Thyroid gland (tissue), 4 donors: ENCODE results near the gene LYPD6.

ENCODE experiments used
- CTCF ChIP-seq, 6 experiments: fragments of 200-600 bp in 3 of 6; fragments of 450-650 bp in 3 of 6; sonication (generic) in 3 of 6; IDR thresholded peaks; one replicate each; pipeline ENCODE4 v1.5.1; 2016 to 2019; ENCODE audit warnings: antibody characterized with exemption in 6 of 6, mild to moderate bottlenecking in 2 of 6, inconsistent platforms in 1 of 6, moderate library complexity in 1 of 6
- POLR2A ChIP-seq, 2 donors: fragments of 450-650 bp; IDR thresholded peaks; one replicate each; pipeline ENCODE4 v1.6.1; 2017; ENCODE audit warnings: antibody characterized with exemption in 2 of 2, mild to moderate bottlenecking in 2 of 2, moderate library complexity in 1 of 2

DNA sequence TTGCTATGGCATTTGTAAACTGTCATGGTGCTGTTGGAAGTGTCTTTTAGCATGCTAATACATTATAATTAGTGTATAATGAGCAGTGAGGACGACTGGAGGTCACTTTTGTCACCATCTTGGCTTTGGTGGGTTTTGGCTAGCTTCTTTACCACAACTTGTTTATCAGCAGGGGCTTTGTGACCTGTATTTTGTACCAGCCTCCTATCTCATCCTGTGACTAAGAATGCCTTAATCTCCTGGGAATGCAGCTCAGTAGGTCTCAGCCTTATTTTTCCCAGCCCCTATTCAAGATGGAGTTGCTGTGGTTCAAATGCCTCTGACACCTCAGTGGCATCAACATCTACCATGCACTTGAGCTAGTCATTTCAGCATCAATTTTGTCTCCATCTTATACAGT lies 29.7 kb downstream of the LYPD6 start:
- no peak for TF ChIP-seq CTCF (IDR thresholded peaks at IDR 0.05)
- TF ChIP-seq POLR2A (IDR thresholded peaks at IDR 0.05) = no peak
